Measurements from ENCODE around the gene NUDT6. TPM values are rescaled to one million over a fixed set of nuclear protein-coding genes. Genes with fewer than 3 reads are reported as not detected.

Gene NUDT6
- total RNA-seq, 1 donor from 2014 or later: 4.0 TPM

- no peak overlapping the region for H3K9ac ChIP-seq (ENCODE audit: low read length)
- no peaks in the 10 kb centered on the region for H3K79me2 ChIP-seq (ENCODE audit: insufficient read depth, low read length)
- FAIRE-seq (no peak), DNase-seq (ENCODE audit: low read depth) (no peak)
- Mint-ChIP-seq H3K27me3 (ENCODE audit: low read depth, unreplicated experiment) (no peaks in the 10 kb centered on the region), H3K4me3 (ENCODE audit: unreplicated experiment) (no peak overlapping the region), H3K9me3 (ENCODE audit: unreplicated experiment) (no peaks in the 10 kb centered on the region), H3K36me3 (ENCODE audit: low read depth, unreplicated experiment) (no peaks in the 10 kb centered on the region), H3K27ac (ENCODE audit: unreplicated experiment) (no peak overlapping the region), H3K4me1 (ENCODE audit: low read depth, unreplicated experiment) (peaks cover 25% of the 10 kb centered on the region)
- H2AFZ ChIP-seq (ENCODE audit: low read depth, low read length): no peak overlapping the region
- H3K27me3 ChIP-seq (ENCODE audit: insufficient read depth, low read length): no peaks in the 10 kb centered on the region
- TF ChIP-seq, protein P1, sequence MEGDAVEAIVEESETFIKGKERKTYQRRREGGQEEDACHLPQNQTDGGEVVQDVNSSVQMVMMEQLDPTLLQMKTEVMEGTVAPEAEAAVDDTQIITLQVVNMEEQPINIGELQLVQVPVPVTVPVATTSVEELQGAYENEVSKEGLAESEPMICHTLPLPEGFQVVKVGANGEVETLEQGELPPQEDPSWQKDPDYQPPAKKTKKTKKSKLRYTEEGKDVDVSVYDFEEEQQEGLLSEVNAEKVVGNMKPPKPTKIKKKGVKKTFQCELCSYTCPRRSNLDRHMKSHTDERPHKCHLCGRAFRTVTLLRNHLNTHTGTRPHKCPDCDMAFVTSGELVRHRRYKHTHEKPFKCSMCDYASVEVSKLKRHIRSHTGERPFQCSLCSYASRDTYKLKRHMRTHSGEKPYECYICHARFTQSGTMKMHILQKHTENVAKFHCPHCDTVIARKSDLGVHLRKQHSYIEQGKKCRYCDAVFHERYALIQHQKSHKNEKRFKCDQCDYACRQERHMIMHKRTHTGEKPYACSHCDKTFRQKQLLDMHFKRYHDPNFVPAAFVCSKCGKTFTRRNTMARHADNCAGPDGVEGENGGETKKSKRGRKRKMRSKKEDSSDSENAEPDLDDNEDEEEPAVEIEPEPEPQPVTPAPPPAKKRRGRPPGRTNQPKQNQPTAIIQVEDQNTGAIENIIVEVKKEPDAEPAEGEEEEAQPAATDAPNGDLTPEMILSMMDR (IDR thresholded peaks at IDR 0.05; ENCODE audit: insufficient read depth, low read depth, low read length): no peak
- no peak for TF ChIP-seq EZH2 (IDR thresholded peaks at IDR 0.05; ENCODE audit: insufficient read depth, low read length)
- H3K27ac ChIP-seq (ENCODE audit: low read depth, low read length): no peak overlapping the region
- no peak overlapping the region for H3K4me2 ChIP-seq (ENCODE audit: low read length)
- H3K4me1 ChIP-seq (ENCODE audit: insufficient read depth, low read length): peaks cover 23% of the 10 kb centered on the region
- H4K20me1 ChIP-seq (ENCODE audit: insufficient read depth, low read length): no peaks in the 10 kb centered on the region
- H3K36me3 ChIP-seq (ENCODE audit: insufficient read depth, low read length): peaks cover 2% of the 10 kb centered on the region
- H3K9me3 ChIP-seq (ENCODE audit: insufficient read depth, low read depth, low read length): no peaks in the 10 kb centered on the region
- H3K4me3 ChIP-seq (ENCODE audit: insufficient read depth, low read depth, low read length): no peak overlapping the region
Measured at GRCh38 chr4:122901247-122902010, 21.0 kb downstream of the NUDT6 start.

DNA sequence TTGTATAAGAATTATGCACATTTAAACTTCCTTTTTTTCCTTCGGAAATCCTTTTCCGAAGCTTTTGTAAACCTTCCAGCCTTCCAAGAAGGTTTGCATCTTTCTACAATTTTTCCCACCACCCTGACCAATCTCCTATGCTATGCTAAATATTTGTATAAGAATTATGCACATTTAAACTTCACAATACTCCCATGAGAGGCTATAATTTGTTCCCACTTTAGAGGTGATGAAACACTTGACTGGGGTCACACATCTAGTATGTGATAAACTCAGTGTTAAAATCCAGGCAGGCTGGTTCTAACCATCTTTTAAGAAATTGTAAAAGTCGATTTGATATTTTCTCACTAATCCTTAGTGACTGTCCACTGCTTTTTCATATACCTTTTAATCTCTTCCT lies 22.1 kb downstream of the NUDT6 start:
- DNase-seq (ENCODE audit: low read depth) (no peak), FAIRE-seq (no peak)
- H3K4me1 Mint-ChIP-seq (ENCODE audit: low read depth, unreplicated experiment): peaks cover 32% of the 10 kb centered on the region
- no peaks in the 10 kb centered on the region for H3K36me3 Mint-ChIP-seq (ENCODE audit: low read depth, unreplicated experiment)
- H3K27me3 Mint-ChIP-seq (ENCODE audit: low read depth, unreplicated experiment): no peaks in the 10 kb centered on the region
- H3K9me3 Mint-ChIP-seq (ENCODE audit: unreplicated experiment): no peaks in the 10 kb centered on the region
- no peak overlapping the region for H3K4me3 ChIP-seq (ENCODE audit: insufficient read depth, low read depth, low read length)
- H4K20me1 ChIP-seq (ENCODE audit: insufficient read depth, low read length): no peaks in the 10 kb centered on the region
- no peak overlapping the region for H3K4me3 Mint-ChIP-seq (ENCODE audit: unreplicated experiment)
- H3K27ac ChIP-seq (ENCODE audit: low read depth, low read length): no peak overlapping the region
- H3K27me3 ChIP-seq (ENCODE audit: insufficient read depth, low read length): no peaks in the 10 kb centered on the region
- H3K9ac ChIP-seq (ENCODE audit: low read length): no peak overlapping the region
- TF ChIP-seq EZH2 (IDR thresholded peaks at IDR 0.05; ENCODE audit: insufficient read depth, low read length): no peak
- TF ChIP-seq, protein P1 (IDR thresholded peaks at IDR 0.05; ENCODE audit: insufficient read depth, low read depth, low read length): no peak
- H2AFZ ChIP-seq (ENCODE audit: low read depth, low read length): no peak overlapping the region
- H3K36me3 ChIP-seq (ENCODE audit: insufficient read depth, low read length): peaks cover 3% of the 10 kb centered on the region
- H3K79me2 ChIP-seq (ENCODE audit: insufficient read depth, low read length): no peaks in the 10 kb centered on the region
- H3K9me3 ChIP-seq (ENCODE audit: insufficient read depth, low read depth, low read length): no peaks in the 10 kb centered on the region
- peaks cover 34% of the 10 kb centered on the region for H3K4me1 ChIP-seq (ENCODE audit: insufficient read depth, low read length)
- H3K27ac Mint-ChIP-seq (ENCODE audit: unreplicated experiment): no peak overlapping the region
- no peak overlapping the region for H3K4me2 ChIP-seq (ENCODE audit: low read length)

DNA sequence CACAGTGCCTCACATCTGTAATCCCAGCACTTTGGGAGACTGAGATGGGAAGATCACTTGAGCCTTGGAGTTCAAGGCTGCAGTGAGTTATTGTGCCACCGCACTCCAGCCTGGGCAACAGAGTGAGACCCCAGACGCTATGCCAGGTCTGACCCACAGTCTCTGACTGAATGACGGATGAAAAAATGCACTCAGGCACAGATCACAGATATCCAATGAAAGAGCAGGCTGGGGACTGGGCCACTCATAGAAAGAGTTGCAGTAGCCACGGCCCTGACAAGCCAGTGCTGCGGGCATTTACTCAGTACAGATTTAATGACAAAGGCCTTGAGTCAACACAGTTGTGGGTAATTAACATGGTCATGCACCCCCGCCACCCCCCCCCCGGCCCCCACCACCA lies 22.7 kb downstream of the NUDT6 start:
- Mint-ChIP-seq H3K27ac (ENCODE audit: unreplicated experiment) (no peak overlapping the region), H3K36me3 (ENCODE audit: low read depth, unreplicated experiment) (no peaks in the 10 kb centered on the region), H3K4me3 (ENCODE audit: unreplicated experiment) (no peak overlapping the region), H3K9me3 (ENCODE audit: unreplicated experiment) (no peaks in the 10 kb centered on the region), H3K27me3 (ENCODE audit: low read depth, unreplicated experiment) (no peaks in the 10 kb centered on the region), H3K4me1 (ENCODE audit: low read depth, unreplicated experiment) (peaks cover 36% of the 10 kb centered on the region)
- Histone ChIP-seq H4K20me1 (ENCODE audit: insufficient read depth, low read length) (no peaks in the 10 kb centered on the region), H3K4me1 (ENCODE audit: insufficient read depth, low read length) (peaks cover 34% of the 10 kb centered on the region), H3K9me3 (ENCODE audit: insufficient read depth, low read depth, low read length) (no peaks in the 10 kb centered on the region), H3K27ac (ENCODE audit: low read depth, low read length) (no peak overlapping the region), H3K27me3 (ENCODE audit: insufficient read depth, low read length) (no peaks in the 10 kb centered on the region), H3K79me2 (ENCODE audit: insufficient read depth, low read length) (no peaks in the 10 kb centered on the region), H3K9ac (ENCODE audit: low read length) (no peak overlapping the region), H3K4me2 (ENCODE audit: low read length) (no peak overlapping the region), H2AFZ (ENCODE audit: low read depth, low read length) (no peak overlapping the region), H3K4me3 (ENCODE audit: insufficient read depth, low read depth, low read length) (no peak overlapping the region), H3K36me3 (ENCODE audit: insufficient read depth, low read length) (peaks cover 3% of the 10 kb centered on the region)
- no peak for FAIRE-seq
- no peak for DNase-seq (ENCODE audit: low read depth)
- TF ChIP-seq, protein P1 (IDR thresholded peaks at IDR 0.05; ENCODE audit: insufficient read depth, low read depth, low read length): no peak
- TF ChIP-seq EZH2 (IDR thresholded peaks at IDR 0.05; ENCODE audit: insufficient read depth, low read length): no peak

Measured in astrocyte (in vitro differentiated cells and primary cell).